GM21526 (cell line): Measurements from ENCODE around the gene NGLY1.

Experiments
- ATAC-seq: cut with Tn5 transposase; IDR thresholded peaks from one replicate; pipeline ENCODE4 v1.9.1; 2021; ENCODE audit warnings: moderate library complexity; ENCODE audit not compliant: unreplicated experiment, low FRiP score

Gene NGLY1

DNA sequence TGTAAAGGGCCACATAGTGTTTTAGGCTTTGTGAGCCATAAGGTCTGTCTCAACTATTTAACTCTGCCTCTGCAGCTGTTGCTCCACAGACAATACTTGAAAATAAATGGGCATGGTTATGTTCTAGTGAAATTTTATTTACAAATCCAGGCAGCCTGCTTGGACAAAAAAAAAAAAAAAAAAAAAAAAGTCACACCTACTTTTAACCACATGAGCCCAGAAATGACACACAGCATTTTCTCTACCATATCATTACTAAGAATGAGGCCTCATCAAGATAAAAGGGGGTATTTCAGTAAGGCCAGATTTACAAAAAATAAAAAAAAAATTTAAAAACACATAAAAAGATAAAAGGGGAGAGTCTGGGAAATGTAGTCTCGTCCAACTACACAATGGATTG, 1.7 kb upstream of the NGLY1 start:
- ATAC-seq, result no peak

DNA sequence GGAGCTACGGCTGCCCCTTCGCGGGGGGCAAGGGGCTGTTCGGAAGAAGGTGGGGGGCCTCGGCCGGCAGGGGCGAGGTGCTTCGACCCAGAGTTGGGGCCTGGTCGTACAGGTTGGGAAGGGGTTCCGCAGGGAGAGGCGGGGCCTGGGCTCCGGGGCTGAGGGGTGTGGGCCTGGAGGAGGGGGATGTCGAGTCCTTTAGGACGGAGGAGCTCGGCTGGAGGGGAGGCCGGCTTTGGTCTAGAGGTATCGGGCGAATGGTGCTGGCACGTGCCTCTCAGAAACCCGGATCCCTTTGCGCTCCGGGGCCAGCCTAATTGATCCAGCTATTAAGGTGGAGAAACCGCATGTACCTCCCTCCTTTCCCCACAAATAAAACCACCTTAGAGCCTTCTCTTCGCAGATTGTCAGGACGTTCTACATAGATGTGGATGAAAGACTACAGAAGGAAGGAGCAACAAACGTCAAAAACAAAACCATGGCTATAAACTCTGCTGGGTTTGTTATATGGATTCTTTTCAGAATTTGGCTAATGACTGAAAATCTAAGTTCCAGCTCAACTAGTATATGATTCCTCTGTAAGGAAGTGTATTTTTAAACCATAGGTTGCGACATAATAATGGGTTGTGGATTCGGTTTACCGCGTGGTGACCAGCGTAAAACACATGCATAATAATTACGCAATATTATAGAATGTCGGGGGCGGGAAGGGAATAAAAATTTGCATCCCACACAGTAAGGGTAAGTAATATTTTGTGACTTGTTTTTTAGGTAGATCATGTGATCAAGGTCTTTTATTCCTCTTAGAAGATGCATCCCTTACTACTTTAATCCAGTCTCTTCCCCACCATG, 644 bp upstream of the NGLY1 start:
- peak; percentile 30 for ATAC-seq

DNA sequence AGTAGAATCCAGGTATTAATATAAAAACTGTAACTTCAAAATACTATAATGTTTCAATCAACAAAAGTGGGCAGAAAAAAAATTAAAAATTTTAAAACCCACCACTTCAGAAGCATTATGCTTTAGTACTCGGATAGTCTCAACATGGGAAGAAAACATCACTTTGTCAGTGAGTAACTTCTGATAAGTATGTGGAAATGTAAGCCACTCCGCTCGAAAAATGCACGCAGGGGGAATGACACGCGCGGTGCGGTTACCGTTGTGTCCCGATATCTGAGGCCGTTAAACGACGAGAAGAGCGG, 656 bp downstream of the NGLY1 start:
- ATAC-seq, result no peak

DNA sequence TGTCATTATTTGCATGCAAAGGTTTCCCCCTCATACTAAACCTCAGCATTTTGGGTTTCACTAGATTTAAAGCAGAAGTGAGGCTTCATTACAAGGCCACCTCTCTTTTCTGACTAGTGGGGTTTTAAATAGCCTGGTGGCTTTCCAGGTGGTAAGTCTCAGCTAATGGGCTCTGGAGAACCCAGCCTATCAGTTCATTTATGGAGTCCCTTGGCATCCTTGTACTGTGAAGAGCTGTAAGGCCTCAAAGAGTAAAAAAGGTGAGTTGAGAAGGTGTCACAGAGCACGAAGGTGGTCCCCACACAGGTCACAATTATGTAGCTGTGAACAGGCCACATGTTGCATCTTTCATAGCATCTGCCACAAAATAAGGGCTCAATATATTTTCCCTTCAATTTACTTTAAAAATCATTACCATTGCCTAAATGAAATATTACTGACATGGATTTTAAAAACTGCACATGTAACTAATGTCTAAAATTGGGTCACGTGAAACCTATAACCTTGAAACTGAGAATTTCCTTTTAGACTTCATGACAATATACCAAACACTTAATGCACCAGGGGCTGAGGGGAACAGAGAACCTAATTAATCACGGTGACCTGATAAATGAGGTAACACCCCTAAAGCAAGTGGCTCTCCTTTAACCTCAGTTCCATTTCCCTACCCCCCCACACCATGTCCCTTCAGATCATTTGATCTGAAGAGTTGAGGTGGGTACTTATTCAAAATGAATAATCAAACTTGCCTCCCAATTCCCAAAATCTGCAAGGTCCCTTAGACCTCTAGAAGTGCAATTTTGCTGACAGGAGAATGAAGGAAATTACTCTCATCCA, 1.3 kb downstream of the NGLY1 start:
- ATAC-seq, result peak; percentile 68

DNA sequence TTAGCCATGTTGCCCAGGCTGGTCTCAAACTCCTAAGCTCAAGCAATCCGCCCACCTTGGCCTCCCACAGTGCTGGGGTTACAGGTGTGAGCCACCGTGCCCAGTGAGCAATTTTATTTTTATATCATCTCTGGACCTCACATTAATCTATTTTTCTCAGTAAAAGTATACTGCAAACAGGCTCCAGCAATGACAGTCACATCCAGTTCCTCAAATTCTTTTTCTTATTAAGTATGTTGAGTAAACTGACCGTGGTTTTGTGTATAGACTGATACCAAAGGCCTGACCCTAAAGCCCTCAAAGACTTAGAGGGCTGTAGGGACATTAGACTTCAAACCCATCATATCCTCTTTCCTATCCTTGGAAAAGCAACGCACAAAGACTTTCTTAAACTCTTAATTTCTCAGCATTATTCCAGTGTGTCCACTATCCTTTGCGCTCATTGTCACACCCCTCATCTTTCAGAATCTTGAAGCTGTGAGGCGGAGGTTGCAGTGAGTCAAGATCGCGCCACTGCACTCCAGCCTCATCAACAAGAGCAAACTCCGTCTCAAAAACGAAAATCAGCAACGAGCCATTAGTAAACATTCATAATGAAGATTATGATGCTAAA, 2.0 kb downstream of the NGLY1 start:
- ATAC-seq, result no peak

DNA sequence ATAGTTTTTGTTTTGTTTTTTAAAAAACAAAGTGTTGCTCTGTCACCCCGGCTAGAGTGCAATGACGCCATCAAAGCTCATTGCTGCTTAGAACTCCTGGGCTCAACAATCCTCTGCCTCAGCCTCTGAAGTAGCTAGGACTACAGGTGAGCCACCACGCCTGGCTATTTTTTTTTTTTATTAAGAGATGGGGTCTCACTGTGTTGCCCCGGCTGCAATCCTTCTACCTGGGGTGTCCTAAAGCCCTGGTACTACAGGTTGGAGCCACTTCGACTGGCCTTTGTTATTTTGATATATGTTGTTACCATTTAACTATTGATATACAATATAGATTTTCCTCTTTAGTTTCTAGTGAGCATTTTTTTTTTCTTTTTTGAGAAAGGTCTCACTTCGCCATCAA, 2.6 kb downstream of the NGLY1 start:
- ATAC-seq, result no peak

DNA sequence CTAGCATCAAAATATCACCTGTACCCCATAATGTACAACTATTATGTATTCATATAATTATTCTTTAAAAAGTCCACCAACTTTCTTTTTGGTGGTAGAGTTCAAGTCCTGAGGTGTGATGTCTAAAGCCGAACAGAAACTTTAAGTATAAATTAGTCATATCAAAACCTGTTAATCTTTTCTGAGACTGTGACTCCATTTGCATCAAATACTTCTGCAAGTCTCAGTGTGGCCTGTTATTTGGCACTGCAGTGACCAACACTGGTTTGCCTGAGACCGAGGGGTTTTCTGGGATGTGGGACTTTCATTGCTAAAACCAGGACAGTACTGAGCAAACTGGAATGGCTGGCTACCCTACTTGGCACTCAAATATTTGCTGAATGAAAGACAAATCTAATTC, 7.3 kb downstream of the NGLY1 start:
- peak; percentile 63 for ATAC-seq

DNA sequence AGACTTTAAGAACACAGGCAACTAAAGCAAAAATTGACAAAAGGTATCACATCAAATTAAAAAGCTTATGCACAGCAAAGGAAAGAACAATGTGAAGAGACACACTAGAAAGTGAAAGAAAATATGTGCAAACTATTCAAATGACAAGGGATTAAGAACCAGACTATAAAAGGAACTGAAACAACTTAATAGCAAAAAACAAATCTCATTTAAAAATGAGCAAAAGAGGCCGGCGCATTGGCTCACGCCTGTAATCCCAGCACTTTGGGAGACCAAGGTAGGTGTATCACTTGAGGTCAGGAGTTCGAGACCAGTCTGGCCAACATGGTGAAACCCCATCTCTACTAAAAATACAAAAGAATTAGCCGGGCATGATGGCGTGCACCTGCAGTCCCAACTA, 14.4 kb downstream of the NGLY1 start:
- ATAC-seq, result peak; percentile 91

DNA sequence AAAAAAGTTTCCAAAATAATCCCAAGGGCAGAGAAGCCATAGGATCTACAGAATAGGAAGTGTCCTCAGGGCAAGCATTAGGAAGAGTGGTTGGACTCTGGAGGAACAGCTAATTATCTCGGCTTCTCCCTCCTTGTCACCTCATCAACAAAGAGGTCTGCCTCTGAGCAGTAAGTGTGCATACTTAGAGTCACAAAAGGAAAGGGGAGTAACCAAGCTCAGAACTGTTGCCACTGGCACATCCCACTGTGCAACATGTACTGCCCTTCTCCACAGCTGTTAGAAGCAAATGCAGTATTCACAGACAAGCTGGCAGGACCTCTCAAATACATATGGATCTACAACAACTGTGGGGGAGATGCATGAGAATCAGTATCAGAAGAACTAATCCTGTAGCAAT, 31.5 kb downstream of the NGLY1 start:
- ATAC-seq, result no peak

DNA sequence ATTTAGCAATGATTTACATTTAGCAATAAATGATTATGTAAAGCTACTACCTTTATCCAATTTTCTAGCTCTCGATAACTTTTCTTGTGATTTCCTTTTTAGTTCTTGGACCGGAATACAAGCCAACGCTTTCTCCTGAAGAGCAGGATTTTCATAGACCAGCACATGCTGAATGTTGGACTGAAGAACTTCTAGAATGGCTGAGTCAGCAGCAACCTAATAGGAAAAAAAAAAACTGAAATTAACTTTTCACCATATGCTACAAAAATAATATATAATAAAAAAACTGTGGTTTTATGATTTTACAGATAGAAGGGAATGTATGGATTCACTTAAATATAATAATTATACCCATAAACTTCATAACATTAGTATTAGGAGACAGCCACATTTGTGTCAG, 32.2 kb downstream of the NGLY1 start:
- no peak for ATAC-seq

DNA sequence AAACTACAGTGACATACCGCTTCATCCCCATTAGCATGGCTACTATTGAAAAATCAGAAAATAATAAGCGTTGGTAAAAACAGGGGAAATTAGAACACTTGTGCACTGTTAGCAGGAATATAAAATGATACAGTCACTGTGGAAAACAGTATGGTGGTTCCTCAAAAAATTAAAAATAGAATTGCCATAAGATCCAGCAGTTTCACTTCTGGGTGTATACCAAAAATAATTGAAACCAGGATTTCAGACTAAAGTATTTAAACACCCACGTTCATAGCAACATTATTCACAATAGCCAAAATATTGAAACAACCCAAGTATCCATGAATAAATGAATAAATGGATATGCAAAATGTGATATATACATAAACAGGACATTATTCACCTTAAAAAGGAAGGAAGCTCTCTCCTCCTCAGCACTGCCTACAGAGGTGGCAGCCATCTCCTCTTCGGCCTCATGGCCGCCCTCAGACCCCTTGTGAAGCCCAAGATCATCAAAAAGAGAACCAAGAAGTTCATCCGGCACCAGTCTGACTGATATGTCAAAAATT, 34.1 kb downstream of the NGLY1 start:
- ATAC-seq, result no peak

DNA sequence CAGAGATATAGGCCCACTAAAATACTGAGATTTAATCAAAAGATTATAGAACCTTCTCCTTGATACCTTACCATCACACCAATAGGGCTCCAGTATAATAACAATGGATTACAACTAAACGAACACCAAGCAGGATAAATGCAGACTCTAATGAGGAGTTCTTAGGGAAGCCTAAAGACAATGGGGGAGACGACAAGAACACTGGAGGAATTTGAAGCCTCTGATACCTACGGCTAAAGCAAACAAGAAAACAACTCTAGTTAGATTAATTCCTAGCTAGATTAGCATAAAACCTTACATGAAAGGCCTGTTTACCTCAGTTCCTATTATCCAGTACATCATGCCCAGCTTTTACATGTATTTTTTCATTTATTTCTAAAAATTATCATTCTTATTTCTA, 35.1 kb downstream of the NGLY1 start:
- ATAC-seq, result no peak

DNA sequence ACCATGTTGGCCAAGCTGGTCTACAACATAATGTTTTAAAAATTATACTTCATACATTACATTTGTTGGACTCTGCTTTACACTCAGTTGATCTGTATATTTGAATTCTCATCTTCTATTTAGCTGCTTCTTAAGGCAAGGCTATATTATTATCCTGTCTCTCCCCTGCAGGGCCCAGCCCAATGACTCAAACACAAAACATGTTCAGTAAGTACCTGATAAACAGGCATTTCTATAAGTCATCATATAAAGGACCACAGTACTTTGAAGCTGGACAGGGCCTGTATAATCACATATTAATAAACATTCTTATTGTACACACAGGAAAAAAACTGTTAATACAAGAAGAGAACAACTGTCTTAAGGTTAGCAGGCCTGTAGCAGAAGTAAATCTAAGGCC, 36.2 kb downstream of the NGLY1 start:
- ATAC-seq, result no peak

DNA sequence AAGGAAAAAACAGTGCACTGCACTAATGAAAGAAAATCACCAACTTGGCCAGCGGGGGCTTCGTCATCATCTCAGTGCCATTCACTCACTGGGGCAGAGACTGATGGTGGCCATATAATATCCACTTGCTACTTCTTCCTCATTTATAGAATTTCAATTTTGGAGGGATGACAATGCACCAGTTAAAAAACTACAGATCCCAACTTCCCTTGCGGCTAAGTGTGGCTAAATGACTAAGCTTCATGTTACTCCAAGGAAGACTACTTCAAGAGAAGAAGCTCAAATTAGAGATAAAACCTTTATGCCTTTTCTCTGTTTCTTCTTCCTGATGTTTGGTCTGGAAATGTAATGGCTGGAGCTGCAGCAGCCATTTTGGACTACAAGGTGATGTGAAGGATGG, 38.8 kb downstream of the NGLY1 start:
- no peak for ATAC-seq

DNA sequence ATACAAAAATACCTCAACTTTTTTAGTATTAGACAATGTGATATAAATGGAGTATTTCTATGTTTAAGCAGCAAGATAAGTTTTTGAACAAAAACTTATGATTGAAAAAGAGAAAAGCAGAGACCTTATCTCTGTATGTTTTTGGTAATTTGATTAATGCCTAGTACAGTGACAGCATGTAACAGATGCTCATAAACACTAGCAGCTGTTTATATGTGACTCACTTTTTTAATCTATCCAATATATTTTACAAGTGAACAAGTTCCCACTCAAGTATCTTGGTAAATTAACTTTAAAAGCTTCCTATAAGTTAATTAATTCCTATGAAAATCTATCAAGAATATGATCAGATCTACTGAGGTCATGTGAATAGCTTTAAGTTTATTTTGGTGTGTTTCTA, 55.1 kb downstream of the NGLY1 start:
- ATAC-seq, result no peak

DNA sequence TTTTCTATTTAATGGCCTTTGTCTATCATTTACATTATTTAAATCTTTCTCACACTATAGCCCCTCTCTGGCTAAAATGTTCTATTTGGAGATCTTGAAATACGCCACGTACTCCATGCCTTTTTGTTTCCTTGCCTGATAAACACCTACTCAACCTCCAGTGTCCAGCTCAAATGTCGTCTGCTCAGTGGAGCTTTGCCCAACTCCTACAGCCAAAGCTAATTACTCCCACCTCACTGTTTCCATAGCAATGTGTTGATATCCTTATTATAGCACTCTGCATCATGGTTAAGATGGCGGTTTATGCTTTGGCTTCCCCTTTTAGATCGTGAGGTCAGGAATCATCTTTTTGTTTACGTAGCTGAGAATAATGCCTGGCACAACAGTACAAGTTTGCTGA, 55.9 kb downstream of the NGLY1 start:
- ATAC-seq, result no peak

DNA sequence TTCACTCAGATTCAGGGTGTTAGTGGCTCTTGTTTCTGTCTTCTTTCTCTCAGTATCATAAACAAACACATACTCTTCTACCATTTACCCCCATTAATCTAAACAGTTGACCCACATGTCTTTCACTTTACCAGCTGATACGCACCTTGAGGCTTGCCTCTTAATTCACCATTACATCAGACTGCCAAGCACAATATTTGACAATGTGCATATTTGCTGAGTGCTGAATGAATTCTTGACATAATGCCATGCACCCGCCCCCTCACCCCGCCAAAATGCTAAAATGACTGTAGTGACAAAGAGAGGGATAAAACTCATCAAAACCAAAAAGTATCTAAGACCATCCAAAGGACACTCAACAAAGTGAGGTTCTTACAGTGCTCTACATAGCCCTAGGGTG, 57.4 kb downstream of the NGLY1 start:
- no peak for ATAC-seq

DNA sequence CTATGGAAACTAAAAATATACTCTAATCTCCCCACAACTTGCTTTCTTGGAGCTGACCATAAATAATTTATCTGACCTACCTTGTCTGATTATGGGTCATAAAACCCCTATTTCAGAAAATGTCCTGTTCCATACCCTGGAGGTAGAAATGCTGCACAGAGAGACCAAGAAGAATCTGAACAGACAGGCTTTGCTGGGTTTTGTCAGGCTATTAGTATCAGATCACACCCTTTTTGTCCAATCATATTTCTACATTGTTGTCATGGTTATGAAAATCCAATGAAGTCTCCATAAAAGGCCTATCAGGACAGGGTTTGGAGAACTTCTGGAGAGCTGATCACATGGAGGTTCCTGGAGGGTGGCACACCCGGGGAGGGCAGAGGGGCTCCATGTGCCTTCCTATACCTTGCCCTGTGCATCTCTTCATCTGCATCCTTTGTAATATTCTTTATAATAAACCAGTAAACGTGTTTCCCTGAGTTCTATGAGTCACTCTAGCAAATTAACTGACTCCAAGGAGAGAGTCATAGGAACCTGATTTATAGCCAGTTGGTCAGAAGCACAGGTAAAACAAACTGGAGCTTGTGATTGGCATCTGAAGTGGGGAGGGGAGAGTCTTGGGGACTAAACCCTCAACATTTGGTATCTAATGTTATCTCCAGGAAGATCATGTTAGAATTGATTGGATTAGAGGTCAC, 58.1 kb downstream of the NGLY1 start:
- no peak for ATAC-seq

DNA sequence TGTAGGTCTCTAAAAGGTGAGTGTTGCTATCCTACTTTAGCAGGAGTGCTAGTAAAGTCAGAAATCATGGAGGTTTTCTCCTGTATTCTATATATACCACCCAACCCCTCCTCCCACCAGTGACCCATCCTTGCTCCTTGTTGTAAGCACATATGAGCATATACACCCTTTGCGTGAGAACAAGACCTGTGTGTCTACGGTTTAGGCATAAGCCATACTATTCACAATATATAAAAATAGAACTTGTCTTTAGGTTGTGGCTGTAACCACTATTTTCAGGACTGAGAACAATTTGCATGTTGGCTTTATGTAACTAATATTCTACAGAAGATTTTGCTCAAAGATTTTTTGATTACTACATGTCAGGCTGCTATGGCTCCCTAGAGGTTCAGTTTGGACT, 59.4 kb downstream of the NGLY1 start:
- peak; percentile 56 for ATAC-seq

DNA sequence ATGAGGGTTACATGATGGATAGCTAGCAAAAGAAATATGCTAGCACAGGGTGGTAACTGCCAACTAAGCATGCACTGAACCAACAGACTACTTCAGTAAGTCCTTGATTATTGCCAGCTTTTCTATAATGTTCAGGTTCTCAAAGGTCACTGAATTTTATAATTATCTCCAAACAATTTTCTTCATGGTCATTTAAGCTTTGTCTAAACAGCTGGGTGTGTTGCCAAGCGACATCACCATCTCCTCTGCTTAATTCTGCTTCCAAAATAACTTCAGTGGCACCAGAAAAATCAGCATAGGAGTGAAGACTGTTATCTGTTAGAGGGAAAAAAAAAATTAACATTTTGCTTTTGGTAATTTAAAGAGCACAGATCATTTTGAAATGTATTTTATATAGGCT, 63.9 kb downstream of the NGLY1 start:
- ATAC-seq, result no peak
